Omental fat pad (tissue), 4 donors: ENCODE results near the gene VILL. TPM values are rescaled to one million over a fixed set of nuclear protein-coding genes. Genes with fewer than 3 reads are reported as not detected.

ENCODE experiments used
- ATAC-seq: fragments of 150-250 bp; one replicate; pipeline ENCODE4 v1.9.1; 2016; ENCODE audit warnings: mild to moderate bottlenecking, moderate library complexity; ENCODE audit not compliant: low FRiP score
- DNase-seq: peaks from one replicate; pipeline ENCODE4 v3.0.0-alpha.2; 2019; ENCODE audit warnings: low spot score
- total RNA-seq, 4 donors: library from RNA; depleted of rRNA; stranded (reverse); fragments of >200 nt; gene quantifications; one replicate each; pipeline ENCODE4 v1.1.0, GENCODE V29; 2016
- TF ChIP-seq, protein P1 (sequence below), 3 donors: fragments of 450-650 bp; IDR thresholded peaks; one replicate each; pipeline ENCODE4 v1.5.1; 2016 to 2017; ENCODE audit warnings: antibody characterized with exemption in 3 of 3, mild to moderate bottlenecking in 3 of 3, moderate library complexity in 2 of 3

VILL gene
- total RNA-seq, 4 donors from 2014 or later: 4.4 to 15.0 (median 5.6) TPM

- no peak for DNase-seq
- TF ChIP-seq, protein P1, sequence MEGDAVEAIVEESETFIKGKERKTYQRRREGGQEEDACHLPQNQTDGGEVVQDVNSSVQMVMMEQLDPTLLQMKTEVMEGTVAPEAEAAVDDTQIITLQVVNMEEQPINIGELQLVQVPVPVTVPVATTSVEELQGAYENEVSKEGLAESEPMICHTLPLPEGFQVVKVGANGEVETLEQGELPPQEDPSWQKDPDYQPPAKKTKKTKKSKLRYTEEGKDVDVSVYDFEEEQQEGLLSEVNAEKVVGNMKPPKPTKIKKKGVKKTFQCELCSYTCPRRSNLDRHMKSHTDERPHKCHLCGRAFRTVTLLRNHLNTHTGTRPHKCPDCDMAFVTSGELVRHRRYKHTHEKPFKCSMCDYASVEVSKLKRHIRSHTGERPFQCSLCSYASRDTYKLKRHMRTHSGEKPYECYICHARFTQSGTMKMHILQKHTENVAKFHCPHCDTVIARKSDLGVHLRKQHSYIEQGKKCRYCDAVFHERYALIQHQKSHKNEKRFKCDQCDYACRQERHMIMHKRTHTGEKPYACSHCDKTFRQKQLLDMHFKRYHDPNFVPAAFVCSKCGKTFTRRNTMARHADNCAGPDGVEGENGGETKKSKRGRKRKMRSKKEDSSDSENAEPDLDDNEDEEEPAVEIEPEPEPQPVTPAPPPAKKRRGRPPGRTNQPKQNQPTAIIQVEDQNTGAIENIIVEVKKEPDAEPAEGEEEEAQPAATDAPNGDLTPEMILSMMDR (IDR thresholded peaks at IDR 0.05): no peak
- no peak for ATAC-seq
Measured at GRCh38 chr3:38003817-38004414, 13.3 kb downstream of the VILL start.

- TF ChIP-seq, protein P1 (IDR thresholded peaks at IDR 0.05): no peak
- DNase-seq (peak; percentile 74), ATAC-seq (peak; percentile 39)
Measured at GRCh38 chr3:38004415-38005075, 14.0 kb downstream of the VILL start.

DNA sequence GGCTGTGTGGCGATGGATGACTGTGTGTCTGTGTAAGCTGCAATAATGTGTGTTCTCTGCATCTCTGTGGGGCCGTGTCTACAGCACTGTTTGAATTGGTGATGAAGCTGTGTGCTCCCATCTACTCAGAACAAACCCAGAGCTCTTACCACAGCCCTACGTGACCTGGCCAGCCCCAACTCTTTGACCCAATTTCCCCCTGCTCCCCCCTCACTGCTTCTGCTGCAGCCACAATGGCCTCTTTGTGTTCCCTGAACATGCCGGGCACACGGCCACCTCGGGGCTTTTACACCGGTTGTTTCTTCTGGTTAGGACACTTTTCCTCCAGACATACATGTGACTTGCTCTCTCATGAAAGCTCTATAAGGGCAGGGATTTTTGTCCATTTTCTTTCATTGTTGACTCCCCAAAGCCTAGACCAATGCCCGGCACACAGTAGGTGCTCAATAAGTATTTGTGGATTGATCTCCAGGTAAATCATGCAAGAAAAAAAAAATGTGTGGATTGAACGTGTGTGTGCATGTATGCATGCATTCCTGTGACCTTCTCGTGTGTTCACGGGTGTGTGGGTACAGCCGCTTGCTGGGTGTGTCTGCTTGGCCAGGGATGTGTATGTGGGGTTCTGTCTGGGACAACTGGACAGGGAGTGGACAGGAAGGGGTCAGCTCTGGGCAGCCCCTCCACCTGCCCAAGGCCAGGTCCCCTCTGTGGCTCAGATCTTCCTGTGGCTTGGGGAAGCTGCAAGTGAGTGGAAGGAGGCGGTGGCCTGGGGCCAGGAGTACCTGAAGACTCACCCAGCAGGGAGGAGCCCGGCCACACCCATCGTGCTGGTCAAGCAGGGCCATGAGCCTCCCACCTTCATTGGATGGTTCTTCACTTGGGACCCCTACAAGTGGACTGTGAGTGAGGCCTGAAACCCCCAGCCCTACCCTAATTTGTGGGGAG lies 14.8 kb downstream of the VILL start:
- TF ChIP-seq, protein P1 (IDR thresholded peaks at IDR 0.05): no peak
- no peak for ATAC-seq
- no peak for DNase-seq

DNA sequence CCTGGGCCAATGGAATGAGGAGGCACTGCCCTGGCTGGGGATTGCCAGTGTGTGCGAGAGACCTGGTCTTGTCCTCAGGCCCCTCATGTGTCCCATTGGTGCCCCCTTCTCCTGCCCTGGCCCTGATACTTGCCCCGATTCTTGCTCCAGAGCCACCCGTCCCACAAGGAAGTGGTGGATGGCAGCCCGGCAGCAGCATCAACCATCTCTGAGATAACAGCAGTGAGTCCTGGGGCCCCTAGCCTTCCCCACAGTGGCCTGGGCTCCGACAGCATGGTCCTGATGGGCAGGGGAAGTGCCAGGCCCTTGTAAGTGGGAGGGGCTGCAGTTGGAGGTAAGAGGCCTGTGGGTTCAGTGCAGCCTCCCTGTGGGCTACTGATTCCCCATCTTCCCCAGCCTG lies 15.4 kb downstream of the VILL start:
- TF ChIP-seq, protein P1 (IDR thresholded peaks at IDR 0.05): no peak
- ATAC-seq: no peak
- no peak for DNase-seq

- ATAC-seq: no peak
- TF ChIP-seq, protein P1 (IDR thresholded peaks at IDR 0.05): no peak
- no peak for DNase-seq
Measured at GRCh38 chr3:38006445-38006995, 15.9 kb downstream of the VILL start.

DNA sequence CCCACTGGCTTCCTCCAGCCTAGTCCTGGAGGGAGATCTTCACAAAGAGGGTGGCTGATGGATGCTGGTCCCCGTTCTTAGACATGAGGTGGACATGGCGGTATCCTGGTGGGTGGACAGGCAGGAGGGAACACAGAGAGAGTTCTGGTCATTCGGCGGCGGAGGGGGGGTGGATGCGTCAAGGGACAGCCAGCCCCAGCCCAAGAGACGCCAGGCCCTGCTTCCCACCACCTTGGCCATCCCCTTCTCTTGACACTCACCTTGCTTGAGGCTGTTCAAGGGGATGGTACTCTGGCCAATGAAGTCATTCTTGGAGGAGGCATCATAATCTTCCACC lies 17.1 kb downstream of the VILL start:
- no peak for ATAC-seq

More for the DNA sequence above, 17.1 kb downstream of the VILL start:
- TF ChIP-seq, protein P1 (IDR thresholded peaks at IDR 0.05): no peak
- DNase-seq: no peak
